GM12878 (cell line): ENCODE results near the gene KLHDC9. TPM values are rescaled to one million over a fixed set of nuclear protein-coding genes. Genes with fewer than 3 reads are reported as not detected.

ENCODE experiments used
- BACH1 ChIP-seq: fragments of 450-650 bp; IDR thresholded peaks from 2 replicates; pipeline ENCODE4 v1.6.1; 2017; ENCODE audit warnings: mild to moderate bottlenecking, borderline replicate concordance
- BHLHE40 ChIP-seq, 2 experiments: fragments of 450-650 bp in 1 of 2; IDR thresholded peaks; 2 replicates each; pipeline ENCODE4 v1.6.1; 2011 to 2017; ENCODE audit warnings: low read depth in 2 of 2, borderline replicate concordance in 1 of 2, improper control_type of control experiment in 1 of 2, low read length in 1 of 2, mild to moderate bottlenecking in 1 of 2
- CBX5 ChIP-seq: sonication (generic); IDR thresholded peaks from 2 replicates; pipeline ENCODE4 v1.6.1; 2016; ENCODE audit warnings: low read depth, moderate library complexity, mild to moderate bottlenecking, inconsistent platforms
- CHD1 ChIP-seq: IDR thresholded peaks from 2 replicates; pipeline ENCODE4 v1.6.1; 2012; ENCODE audit warnings: low read depth, low read length, improper control_type of control experiment
- CREB1 ChIP-seq: IDR thresholded peaks from 2 replicates; pipeline ENCODE4 v1.6.1; 2012; ENCODE audit warnings: low read depth, mild to moderate bottlenecking, inconsistent platforms
- E2F4 ChIP-seq: IDR thresholded peaks from 2 replicates; pipeline ENCODE4 v1.6.1; 2012; ENCODE audit warnings: low read depth, low read length, improper control_type of control experiment
- EED ChIP-seq: sonication (generic); IDR thresholded peaks from 2 replicates; pipeline ENCODE4 v1.6.1; 2016; ENCODE audit warnings: antibody characterized with exemption, low read depth
- EZH2 ChIP-seq: IDR thresholded peaks from 2 replicates; pipeline ENCODE4 v1.6.1; 2012; ENCODE audit warnings: low read depth, mild to moderate bottlenecking, control low read depth, inconsistent platforms, low read length, borderline replicate concordance; ENCODE audit not compliant: control insufficient read depth
- GATAD2B ChIP-seq: fragments of 450-650 bp; conservative IDR thresholded peaks from 2 replicates; pipeline ENCODE4 v1.6.1; 2017; ENCODE audit warnings: low read depth, mild to moderate bottlenecking, moderate library complexity
- HCFC1 ChIP-seq: fragments of 150-350 bp; IDR thresholded peaks from 2 replicates; pipeline ENCODE4 v1.6.1; 2014; ENCODE audit warnings: low read length
- HDGF ChIP-seq: fragments of 450-650 bp; IDR thresholded peaks from 2 replicates; pipeline ENCODE4 v1.6.1; 2016; ENCODE audit warnings: antibody characterized with exemption
- JUND ChIP-seq: IDR thresholded peaks from 2 replicates; pipeline ENCODE4 v1.6.1; 2012; ENCODE audit warnings: low read depth, mild to moderate bottlenecking, low read length, improper control_type of control experiment, moderate library complexity
- KAT2A ChIP-seq: conservative IDR thresholded peaks from 2 replicates; pipeline ENCODE4 v1.6.1; 2011; ENCODE audit warnings: low read depth, low read length; ENCODE audit not compliant: control insufficient read depth
- KLF5 ChIP-seq: fragments of 450-650 bp; IDR thresholded peaks from 2 replicates; pipeline ENCODE4 v1.6.1; 2014; ENCODE audit warnings: mild to moderate bottlenecking; ENCODE audit not compliant: partially characterized antibody
- NFIC ChIP-seq: IDR thresholded peaks from 2 replicates; pipeline ENCODE4 v1.6.1; 2012; ENCODE audit warnings: low read depth, mild to moderate bottlenecking, inconsistent platforms, low read length, moderate library complexity
- NFXL1 ChIP-seq: fragments of 450-650 bp; IDR thresholded peaks from 2 replicates; pipeline ENCODE4 v1.6.1; 2017; ENCODE audit warnings: antibody characterized with exemption, mild to moderate bottlenecking, borderline replicate concordance
- NRF1 ChIP-seq: conservative IDR thresholded peaks from 2 replicates; pipeline ENCODE4 v1.6.1; 2011; ENCODE audit warnings: mild to moderate bottlenecking, low read depth, low read length, improper control_type of control experiment
- POLR2A ChIP-seq: IDR thresholded peaks from 2 replicates; pipeline ENCODE4 v1.6.1; 2011; ENCODE audit warnings: low read depth, mild to moderate bottlenecking, low read length
- RBBP5 ChIP-seq: fragments of 200-600 bp; sonication (generic); conservative IDR thresholded peaks from 2 replicates; pipeline ENCODE4 v1.6.1; 2016
- RFX5 ChIP-seq: IDR thresholded peaks from 2 replicates; pipeline ENCODE4 v1.6.1; 2011; ENCODE audit warnings: low read depth, low read length, improper control_type of control experiment
- RUNX3 ChIP-seq: IDR thresholded peaks from 2 replicates; pipeline ENCODE4 v1.6.1; 2012; ENCODE audit warnings: low read length, inconsistent platforms
- SIX5 ChIP-seq: IDR thresholded peaks from 2 replicates; pipeline ENCODE4 v1.6.1; 2011; ENCODE audit warnings: mild to moderate bottlenecking, low read depth, low read length, moderate library complexity; ENCODE audit not compliant: severe bottlenecking
- SMC3 ChIP-seq: IDR thresholded peaks from 2 replicates; pipeline ENCODE4 v1.6.1; 2011; ENCODE audit warnings: low read length, improper control_type of control experiment, borderline replicate concordance
- SREBF2 ChIP-seq: IDR thresholded peaks from 2 replicates; pipeline ENCODE4 v1.6.1; 2012; ENCODE audit warnings: mild to moderate bottlenecking, low read length
- STAT3 ChIP-seq: IDR thresholded peaks from 2 replicates; pipeline ENCODE4 v1.6.1; 2011; ENCODE audit warnings: low read depth, low read length, improper control_type of control experiment
- TCF7 ChIP-seq: IDR thresholded peaks from 2 replicates; pipeline ENCODE4 v1.6.1; 2014; ENCODE audit warnings: antibody characterized with exemption, borderline replicate concordance
- ZBED1 ChIP-seq: IDR thresholded peaks from 2 replicates; pipeline ENCODE4 v1.6.1; 2016; ENCODE audit warnings: borderline replicate concordance
- ZNF207 ChIP-seq: fragments of 450-650 bp; IDR thresholded peaks from 2 replicates; pipeline ENCODE4 v1.6.1; 2014; ENCODE audit warnings: antibody characterized with exemption, mild to moderate bottlenecking, borderline replicate concordance
- polyA plus RNA-seq, 11 experiments: library from polyadenylated mRNA; depleted of rRNA in 4 of 11; unstranded in 6 of 11; stranded (reverse) in 5 of 11; fragments of >200 nt; fragmentation: Nextera tagmentation in 4 of 11; fragmentation: Illumina TruSeq in 1 of 11; extraction: Ambion mirVana in 4 of 11; extraction: Trizol in 1 of 11; gene quantifications; 1 replicate in 1 of 11; 2 replicates in 10 of 11; pipeline versions ENCODE4 v1.2.1 to v1.2.3, GENCODE V29; 2011 to 2016; ENCODE audit warnings: inconsistent platforms in 2 of 11, missing spikeins in 2 of 11, low read depth in 1 of 11
- total RNA-seq, 4 experiments: library from RNA; depleted of rRNA in 3 of 4; stranded (reverse); fragments of >200 nt in 3 of 4; fragmentation: Illumina TruSeq in 1 of 4; extraction: Trizol in 1 of 4; gene quantifications; 2 replicates each; pipeline versions ENCODE4 v1.2.1 to v1.2.3, GENCODE V29; 2013 to 2021
- TF ChIP-seq, protein P1 (sequence below): fragments of 450-650 bp; conservative IDR thresholded peaks from 2 replicates; pipeline ENCODE4 v1.6.1; 2017; ENCODE audit warnings: mild to moderate bottlenecking, moderate library complexity
- TF ChIP-seq, protein P2 (sequence below): fragments of 450-650 bp; IDR thresholded peaks from 2 replicates; pipeline ENCODE4 v1.6.1; 2017; ENCODE audit warnings: low read depth, mild to moderate bottlenecking, moderate library complexity

KLHDC9 gene
- total and polyA plus RNA-seq, 10 of the 15 experiments (the other 5 are each of a cell fraction or from before 2014, with no cell fraction given): 0.66 to 4.9 (median 2.6) TPM

DNA sequence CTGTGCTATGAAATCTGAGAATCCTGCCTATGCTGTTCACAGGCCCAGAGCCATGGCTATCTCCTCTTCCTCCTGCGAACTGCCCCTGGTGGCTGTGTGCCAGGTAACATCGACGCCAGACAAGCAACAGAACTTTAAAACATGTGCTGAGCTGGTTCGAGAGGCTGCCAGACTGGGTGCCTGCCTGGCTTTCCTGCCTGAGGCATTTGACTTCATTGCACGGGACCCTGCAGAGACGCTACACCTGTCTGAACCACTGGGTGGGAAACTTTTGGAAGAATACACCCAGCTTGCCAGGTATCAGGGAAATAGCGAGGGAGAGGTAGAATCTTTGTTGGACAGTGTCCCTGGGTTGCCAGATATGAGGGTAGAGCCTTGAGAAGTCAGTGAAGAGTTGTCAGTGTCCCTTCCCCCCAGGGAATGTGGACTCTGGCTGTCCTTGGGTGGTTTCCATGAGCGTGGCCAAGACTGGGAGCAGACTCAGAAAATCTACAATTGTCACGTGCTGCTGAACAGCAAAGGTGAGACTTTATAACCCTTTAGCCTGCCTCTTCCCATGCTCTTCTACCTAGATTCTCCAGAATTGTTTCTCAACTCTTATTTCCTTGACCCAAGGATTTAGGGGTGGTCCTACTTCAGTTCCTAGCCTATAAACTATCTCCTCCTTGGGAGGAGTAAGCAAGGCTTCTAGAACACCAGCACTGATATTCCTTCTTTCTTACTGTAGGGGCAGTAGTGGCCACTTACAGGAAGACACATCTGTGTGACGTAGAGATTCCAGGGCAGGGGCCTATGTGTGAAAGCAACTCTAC lies 21.1 kb downstream of the KLHDC9 start (continued):
- TF ChIP-seq RUNX3 (no peak), GATAD2B (no peak), RBBP5 (no peak), SIX5 (no peak), KLF5 (no peak), KAT2A (no peak), CBX5 (no peak), BHLHE40 (IDR thresholded peaks at IDR 0.05; ENCODE audit: borderline replicate concordance in 1 of 2, low read depth in 2 of 2, low read length in 1 of 2) (no peak), ZNF207 (no peak), HDGF (no peak), ZBED1 (no peak), SMC3 (no peak), NFIC (no peak), RFX5 (no peak), NFXL1 (no peak), HCFC1 (no peak), POLR2A (0 out of 2 replicates have a peak, but pooled peaks have one; percentile 24), TCF7 (no peak), JUND (no peak), NRF1 (no peak), EZH2 (no peak), CHD1 (no peak), E2F4 (no peak), STAT3 (no peak), BACH1 (no peak), SREBF2 (no peak), CREB1 (peak; percentile 86), EED (no peak)
- TF ChIP-seq, protein P1, sequence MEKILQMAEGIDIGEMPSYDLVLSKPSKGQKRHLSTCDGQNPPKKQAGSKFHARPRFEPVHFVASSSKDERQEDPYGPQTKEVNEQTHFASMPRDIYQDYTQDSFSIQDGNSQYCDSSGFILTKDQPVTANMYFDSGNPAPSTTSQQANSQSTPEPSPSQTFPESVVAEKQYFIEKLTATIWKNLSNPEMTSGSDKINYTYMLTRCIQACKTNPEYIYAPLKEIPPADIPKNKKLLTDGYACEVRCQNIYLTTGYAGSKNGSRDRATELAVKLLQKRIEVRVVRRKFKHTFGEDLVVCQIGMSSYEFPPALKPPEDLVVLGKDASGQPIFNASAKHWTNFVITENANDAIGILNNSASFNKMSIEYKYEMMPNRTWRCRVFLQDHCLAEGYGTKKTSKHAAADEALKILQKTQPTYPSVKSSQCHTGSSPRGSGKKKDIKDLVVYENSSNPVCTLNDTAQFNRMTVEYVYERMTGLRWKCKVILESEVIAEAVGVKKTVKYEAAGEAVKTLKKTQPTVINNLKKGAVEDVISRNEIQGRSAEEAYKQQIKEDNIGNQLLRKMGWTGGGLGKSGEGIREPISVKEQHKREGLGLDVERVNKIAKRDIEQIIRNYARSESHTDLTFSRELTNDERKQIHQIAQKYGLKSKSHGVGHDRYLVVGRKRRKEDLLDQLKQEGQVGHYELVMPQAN: no peak
- TF ChIP-seq, protein P2, sequence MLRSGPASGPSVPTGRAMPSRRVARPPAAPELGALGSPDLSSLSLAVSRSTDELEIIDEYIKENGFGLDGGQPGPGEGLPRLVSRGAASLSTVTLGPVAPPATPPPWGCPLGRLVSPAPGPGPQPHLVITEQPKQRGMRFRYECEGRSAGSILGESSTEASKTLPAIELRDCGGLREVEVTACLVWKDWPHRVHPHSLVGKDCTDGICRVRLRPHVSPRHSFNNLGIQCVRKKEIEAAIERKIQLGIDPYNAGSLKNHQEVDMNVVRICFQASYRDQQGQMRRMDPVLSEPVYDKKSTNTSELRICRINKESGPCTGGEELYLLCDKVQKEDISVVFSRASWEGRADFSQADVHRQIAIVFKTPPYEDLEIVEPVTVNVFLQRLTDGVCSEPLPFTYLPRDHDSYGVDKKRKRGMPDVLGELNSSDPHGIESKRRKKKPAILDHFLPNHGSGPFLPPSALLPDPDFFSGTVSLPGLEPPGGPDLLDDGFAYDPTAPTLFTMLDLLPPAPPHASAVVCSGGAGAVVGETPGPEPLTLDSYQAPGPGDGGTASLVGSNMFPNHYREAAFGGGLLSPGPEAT: no peak
